HCT116 (cell line): ENCODE results near the gene CMC1.

Source experiments
- EZH2 ChIP-seq: fragments of 200-600 bp; sonication (generic); IDR thresholded peaks from 2 replicates; pipeline ENCODE4 v1.6.1; 2017; ENCODE audit warnings: antibody characterized with exemption, mixed run types
- JUND ChIP-seq: IDR thresholded peaks from 2 replicates; pipeline ENCODE4 v1.6.1; 2012
- POLR2A ChIP-seq: IDR thresholded peaks from 2 replicates; pipeline ENCODE4 v1.7.0; 2011; ENCODE audit warnings: borderline replicate concordance; ENCODE audit not compliant: insufficient read depth, insufficient read length; ENCODE audit errors: extremely low read depth
- POLR2AphosphoS5 ChIP-seq: IDR thresholded peaks from 2 replicates; pipeline ENCODE4 v1.6.1; 2011; ENCODE audit warnings: mild to moderate bottlenecking, low read depth, low read length, moderate library complexity
- RAD21 ChIP-seq: IDR thresholded peaks from 2 replicates; pipeline ENCODE4 v1.6.1; 2012; ENCODE audit warnings: low read depth, mild to moderate bottlenecking
- SIN3A ChIP-seq: IDR thresholded peaks from 2 replicates; pipeline ENCODE4 v1.6.1; 2012; ENCODE audit warnings: low read depth
- TF ChIP-seq, protein P1 (sequence below): IDR thresholded peaks from 2 replicates; pipeline ENCODE4 v1.6.1; 2012; ENCODE audit warnings: low read depth
- TF ChIP-seq, protein P2 (sequence below), 3 experiments: fragments of 200-600 bp in 1 of 3; sonication (generic) in 1 of 3; IDR thresholded peaks in 2 of 3; conservative IDR thresholded peaks in 1 of 3; 2 replicates each; pipeline ENCODE4 v1.5.1; 2012 to 2017; ENCODE audit warnings: low read depth in 2 of 3, low read length in 2 of 3, antibody characterized with exemption in 1 of 3, borderline replicate concordance in 1 of 3, control low read depth in 1 of 3, mild to moderate bottlenecking in 1 of 3, mixed read lengths in 1 of 3, mixed run types in 1 of 3, moderate library complexity in 1 of 3; ENCODE audit not compliant: insufficient read depth in 1 of 3
- TF ChIP-seq, protein P3 (sequence below): IDR thresholded peaks from 2 replicates; pipeline ENCODE4 v1.6.1; 2012

DNA sequence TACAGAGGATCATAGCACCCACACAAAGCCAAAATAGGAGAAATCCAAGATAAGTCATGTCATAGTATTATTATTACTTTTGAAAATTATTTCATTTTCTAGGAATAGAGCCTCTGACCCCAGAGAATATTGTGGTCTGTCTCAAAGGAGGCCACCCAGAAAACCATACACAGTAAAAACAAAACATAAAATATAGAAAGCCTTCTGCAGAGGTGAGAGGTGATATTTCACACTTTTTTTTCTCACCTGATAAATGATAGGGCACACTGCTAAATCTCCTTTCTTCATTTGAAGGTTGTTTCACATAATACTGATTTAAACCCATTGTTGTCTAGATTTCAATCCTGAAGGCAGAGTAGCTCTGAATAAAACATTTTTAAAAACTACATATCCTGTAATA, 7.0 kb upstream of the CMC1 start:
- TF ChIP-seq, protein P1, sequence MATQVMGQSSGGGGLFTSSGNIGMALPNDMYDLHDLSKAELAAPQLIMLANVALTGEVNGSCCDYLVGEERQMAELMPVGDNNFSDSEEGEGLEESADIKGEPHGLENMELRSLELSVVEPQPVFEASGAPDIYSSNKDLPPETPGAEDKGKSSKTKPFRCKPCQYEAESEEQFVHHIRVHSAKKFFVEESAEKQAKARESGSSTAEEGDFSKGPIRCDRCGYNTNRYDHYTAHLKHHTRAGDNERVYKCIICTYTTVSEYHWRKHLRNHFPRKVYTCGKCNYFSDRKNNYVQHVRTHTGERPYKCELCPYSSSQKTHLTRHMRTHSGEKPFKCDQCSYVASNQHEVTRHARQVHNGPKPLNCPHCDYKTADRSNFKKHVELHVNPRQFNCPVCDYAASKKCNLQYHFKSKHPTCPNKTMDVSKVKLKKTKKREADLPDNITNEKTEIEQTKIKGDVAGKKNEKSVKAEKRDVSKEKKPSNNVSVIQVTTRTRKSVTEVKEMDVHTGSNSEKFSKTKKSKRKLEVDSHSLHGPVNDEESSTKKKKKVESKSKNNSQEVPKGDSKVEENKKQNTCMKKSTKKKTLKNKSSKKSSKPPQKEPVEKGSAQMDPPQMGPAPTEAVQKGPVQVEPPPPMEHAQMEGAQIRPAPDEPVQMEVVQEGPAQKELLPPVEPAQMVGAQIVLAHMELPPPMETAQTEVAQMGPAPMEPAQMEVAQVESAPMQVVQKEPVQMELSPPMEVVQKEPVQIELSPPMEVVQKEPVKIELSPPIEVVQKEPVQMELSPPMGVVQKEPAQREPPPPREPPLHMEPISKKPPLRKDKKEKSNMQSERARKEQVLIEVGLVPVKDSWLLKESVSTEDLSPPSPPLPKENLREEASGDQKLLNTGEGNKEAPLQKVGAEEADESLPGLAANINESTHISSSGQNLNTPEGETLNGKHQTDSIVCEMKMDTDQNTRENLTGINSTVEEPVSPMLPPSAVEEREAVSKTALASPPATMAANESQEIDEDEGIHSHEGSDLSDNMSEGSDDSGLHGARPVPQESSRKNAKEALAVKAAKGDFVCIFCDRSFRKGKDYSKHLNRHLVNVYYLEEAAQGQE: no peak
- TF ChIP-seq RAD21: no peak
- TF ChIP-seq, protein P2, sequence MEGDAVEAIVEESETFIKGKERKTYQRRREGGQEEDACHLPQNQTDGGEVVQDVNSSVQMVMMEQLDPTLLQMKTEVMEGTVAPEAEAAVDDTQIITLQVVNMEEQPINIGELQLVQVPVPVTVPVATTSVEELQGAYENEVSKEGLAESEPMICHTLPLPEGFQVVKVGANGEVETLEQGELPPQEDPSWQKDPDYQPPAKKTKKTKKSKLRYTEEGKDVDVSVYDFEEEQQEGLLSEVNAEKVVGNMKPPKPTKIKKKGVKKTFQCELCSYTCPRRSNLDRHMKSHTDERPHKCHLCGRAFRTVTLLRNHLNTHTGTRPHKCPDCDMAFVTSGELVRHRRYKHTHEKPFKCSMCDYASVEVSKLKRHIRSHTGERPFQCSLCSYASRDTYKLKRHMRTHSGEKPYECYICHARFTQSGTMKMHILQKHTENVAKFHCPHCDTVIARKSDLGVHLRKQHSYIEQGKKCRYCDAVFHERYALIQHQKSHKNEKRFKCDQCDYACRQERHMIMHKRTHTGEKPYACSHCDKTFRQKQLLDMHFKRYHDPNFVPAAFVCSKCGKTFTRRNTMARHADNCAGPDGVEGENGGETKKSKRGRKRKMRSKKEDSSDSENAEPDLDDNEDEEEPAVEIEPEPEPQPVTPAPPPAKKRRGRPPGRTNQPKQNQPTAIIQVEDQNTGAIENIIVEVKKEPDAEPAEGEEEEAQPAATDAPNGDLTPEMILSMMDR (IDR thresholded peaks at IDR 0.05 in 2 of 3, conservative IDR thresholded peaks at IDR 0.05 in 1 of 3; ENCODE audit: borderline replicate concordance in 1 of 3, insufficient read depth in 1 of 3, low read depth in 2 of 3, low read length in 2 of 3): no peak
- TF ChIP-seq POLR2A: no peak
- TF ChIP-seq, protein P3, sequence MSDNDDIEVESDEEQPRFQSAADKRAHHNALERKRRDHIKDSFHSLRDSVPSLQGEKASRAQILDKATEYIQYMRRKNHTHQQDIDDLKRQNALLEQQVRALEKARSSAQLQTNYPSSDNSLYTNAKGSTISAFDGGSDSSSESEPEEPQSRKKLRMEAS: no peak
- no peak for TF ChIP-seq EZH2
- TF ChIP-seq JUND: no peak
- TF ChIP-seq SIN3A: no peak
- TF ChIP-seq POLR2AphosphoS5: no peak
